SK-N-DZ (cell line): Measurements from ENCODE around the gene UBE2I. TPM values are rescaled to one million over a fixed set of nuclear protein-coding genes. Genes with fewer than 3 reads are reported as not detected.
"Not testable (repeated sequence)": the region's sequence is repeated elsewhere in the genome, so short reads cannot be mapped to it uniquely, and the experiment has no call there.

Experiments
- DNase-seq: peaks from one replicate; pipeline ENCODE4 v3.0.0-alpha.2; 2015; ENCODE audit warnings: low spot score
- polyA plus RNA-seq, 2 experiments: library from polyadenylated mRNA; depleted of rRNA; stranded (reverse); fragments of >200 nt; gene quantifications; 2 replicates each; pipeline ENCODE4 v1.2.3, GENCODE V29; 2014

Gene UBE2I
- 102 and 125 TPM in 2 replicates for polyA plus RNA-seq (2014; cell fraction: cytosol; rRNA removed)
- 132 and 304 TPM in 2 replicates for polyA plus RNA-seq (2014; cell fraction: nucleus; rRNA removed)

DNA sequence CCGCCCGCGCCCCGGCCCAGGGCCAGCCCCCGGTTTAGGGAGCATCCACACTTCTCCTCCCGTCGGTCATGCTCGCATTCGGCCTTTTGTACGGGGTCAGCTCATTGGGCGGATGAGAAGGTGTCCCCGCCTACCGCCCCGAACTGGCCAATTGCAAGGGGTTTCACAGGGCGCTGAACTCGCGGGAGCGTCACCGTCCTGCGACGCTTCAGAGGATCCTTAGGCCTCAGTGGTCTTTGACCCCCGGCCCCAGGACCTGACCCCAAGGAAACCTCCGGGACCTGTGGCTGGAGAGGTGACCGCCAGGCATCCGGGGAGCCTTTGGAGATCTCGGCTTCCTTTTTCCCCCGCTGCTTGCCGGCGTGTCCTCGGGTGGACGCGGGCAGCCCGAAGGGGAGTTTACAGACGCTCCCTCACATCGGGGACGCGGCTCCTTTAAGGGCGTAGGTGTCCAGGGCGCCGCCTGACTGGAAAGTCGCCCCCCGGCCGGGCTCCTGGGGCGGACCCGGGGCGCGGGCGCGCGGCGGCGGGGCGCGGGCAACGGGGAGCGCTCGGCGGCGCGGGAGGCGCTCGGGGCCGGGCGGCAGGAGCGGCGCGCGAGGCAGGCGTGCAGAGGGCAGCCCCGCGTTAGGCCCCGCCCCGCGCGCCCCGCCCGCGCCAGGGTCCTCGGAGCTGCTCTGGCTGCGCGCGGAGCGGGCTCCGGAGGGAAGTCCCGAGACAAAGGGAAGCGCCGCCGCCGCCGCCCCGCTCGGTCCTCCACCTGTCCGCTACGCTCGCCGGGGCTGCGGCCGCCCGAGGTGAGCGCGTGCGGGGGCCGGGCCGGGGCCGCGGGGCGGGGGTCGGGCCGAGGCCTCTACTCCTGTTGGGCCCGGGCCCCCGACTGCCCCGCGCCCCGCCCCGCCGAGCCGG is at the start of gene UBE2I:
UBE2I (plus strand) TSS at position 660 of the 909 bp plus-strand sequence. CDS start 4,395 bp downstream, outside the sequence.
- DNase-seq: peak; percentile 98

DNA sequence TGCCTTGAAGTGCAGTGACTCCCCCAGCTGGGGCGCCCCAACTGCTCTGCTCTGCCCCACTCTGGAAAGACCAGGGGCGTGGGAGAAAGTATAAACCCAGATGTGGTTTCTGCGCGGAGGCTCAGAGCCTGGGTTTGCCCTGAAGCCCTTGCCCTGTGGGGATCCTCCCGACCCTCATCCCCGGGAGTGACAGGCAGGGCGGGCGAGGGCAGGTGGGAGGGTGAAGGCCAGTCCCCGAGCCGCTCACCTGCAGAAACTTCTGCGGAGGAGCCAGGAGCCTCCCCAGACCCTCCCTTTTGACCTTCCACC is 49.7 kb upstream of the UBE2I start:
- no peak for DNase-seq

DNA sequence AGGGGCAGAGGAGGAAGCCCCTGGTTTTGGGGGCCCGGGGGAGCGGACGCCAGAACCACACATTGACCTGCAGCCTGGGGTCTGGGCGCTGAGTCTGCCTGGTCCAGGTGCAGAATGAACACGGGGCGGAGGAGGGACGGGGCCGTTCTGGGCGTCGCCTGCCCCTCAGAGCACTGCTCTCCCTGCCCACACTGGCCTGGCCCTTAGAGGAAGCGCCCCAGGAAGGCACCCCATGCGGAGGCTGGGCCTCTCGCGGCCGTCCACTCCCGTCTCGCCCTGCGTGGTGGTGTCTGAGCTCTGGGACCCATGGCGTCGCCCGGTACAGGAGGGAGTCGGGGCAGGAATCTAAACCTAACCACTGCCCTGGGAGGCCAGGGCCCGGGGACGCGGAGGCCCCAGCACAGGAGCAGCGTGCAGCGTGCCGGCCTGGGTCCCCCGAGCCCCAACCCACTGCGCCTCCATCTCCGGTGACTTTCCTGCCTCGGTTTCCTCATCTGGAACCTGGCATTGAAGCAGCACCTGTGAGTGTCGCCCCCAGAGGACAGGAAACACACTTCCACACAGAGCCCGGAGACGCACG is 49.2 kb upstream of the UBE2I start:
- DNase-seq: no peak

DNA sequence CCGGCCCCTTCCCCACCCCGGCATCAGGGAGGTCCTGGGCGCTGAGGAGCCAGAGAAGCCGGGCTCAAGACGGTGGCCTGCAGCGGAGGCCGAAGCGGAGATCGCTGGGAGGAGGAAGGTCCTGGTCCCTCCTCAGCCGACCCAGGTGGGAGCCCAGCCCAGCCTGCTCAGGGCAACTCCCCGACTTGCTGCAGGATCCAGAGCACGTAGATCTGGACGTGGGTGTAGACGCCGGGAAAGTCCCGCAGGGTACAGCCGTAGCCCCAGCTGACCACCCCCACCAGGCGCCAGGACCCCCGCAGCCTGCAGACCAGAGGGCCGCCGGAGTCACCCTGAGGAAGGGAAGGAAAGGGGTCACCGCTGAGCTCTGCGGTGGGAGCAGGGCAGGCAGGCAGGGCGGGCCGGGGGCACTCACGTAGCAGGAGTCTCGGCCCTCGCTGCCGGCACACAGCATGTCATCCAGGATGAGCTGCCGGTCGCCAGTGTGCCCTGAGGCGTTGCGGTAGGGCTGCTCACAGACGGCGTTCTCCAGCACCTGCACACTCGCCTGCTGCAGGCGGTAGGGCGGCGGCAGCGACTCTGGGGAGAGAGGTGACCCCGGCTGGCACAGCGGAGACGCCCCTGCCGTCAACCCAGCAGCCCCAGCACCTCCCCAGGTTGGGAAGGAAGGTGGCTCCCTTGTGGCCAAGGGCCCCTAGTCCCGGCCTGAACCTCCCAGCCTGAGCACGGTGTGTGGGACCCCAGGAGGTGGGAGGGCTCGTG is 48.1 kb upstream of the UBE2I start:
- DNase-seq: no peak

DNA sequence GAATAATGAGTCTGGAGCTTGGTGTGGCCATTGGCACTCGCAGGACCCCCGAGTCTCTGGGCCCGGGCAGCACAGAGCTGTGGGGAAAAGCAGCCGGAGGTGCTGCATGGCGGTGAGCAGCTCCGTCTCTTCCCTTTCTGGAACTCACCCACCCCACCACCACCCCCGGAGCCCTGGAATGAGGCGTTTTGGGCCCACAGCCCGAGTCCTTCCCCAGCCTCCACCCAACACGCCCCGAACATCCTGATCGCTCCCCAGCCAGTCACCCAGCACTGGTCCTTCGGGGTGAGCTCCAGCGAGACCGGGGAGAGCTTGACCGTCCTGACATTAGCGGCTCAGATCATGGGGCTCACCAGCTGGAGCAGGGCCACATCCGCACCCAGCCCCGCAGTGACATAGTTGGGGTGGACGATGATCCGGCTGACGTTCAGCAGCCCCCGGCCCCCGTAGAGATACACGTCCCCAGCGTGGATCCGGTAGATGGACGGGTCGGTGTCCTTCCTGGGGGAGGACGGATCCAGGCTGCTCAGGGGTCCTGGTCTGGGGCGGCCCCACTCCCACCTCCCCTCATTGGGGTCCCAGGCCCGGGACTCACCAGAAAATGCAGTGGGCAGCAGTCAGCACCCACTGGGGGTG is 47.1 kb upstream of the UBE2I start:
- DNase-seq: no peak

DNA sequence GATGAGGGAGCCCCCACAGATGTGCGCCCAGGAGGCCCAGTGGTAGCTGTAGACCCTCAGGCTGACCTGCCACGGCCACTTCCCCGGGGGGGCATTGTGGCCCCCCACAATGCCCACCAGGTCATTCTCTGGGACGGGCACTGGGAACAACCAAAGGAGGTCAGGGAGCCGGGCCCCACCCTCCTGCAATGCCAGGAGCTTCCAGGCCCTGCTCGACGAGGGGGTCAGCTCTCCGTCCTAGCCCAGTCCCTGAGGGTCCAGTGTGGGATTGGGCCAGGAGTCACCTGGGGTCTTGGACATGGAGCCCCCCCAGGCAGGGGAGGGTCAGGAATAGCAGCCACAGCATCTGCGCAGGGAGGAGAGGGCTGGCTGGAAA is 46.6 kb upstream of the UBE2I start:
- no peak for DNase-seq

DNA sequence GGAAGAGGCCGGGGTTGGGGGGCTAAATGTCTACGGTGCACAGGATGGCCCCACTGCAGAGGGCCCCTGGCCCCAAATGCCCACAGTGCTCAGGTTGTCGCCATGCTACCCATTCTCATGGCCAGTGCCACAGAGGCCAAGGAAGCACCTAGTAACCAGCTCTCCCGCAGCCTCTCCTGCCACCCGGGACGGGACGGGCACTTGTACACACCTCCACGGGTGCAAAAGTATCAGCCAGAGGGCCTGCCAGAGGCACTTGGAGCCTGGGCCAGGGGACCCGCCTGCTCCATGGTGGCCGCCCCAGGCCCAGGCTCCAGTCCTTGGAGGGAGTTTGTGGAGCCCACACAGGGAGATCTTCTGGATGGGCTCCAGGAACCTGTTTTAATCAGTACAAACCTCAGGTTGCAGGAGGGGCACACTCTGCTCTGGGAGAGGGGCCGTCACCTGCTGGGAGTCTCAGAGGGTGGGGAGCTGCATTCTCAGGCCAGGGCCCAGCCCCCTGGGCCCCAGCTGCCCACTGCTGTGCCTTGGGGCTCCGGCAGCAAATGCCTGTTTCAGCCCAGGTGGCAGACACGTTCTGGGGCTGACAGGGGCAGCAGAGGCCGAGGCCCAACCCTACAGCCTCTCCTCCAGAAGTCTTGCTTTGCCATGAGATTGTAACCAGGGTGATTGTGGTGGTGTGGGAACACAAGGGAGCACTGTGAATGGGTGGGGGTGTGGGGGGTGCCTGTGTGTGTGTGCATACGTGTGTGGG is 45.7 kb upstream of the UBE2I start:
- DNase-seq: no peak

DNA sequence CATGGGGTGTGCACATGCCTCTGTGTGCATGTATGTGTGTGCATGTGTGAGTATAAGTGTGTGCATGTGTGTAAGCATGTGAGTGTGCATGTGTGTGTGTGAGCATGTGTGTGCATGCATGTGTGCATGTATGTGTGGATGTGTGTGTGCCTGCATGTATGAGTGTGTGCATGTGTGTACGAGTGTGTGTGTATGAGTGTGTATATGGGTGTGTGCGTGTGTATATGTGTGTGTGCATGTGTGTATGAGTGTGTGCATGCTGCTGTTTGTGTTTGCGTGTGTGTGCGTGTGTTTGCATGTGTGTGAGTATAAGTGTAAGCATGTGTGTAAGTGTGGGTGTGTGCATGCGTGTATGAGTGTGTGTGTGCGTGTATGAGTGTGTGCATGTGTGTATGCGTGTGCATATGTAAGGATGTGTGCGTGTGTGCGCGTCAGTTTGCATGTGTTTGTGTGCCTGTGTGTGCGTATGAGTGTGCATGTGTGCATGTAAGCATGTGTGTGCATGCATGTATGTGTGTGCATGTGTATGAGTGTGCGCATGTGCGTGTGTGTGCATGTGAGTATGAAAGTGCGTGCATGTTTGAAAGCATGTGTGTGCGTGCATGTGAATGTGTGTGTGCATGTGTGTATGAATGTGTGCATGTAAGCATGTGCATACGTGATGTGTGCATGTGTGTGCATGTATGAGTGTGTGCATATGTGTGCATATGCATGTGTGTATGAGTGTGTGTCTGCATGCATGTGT is 44.9 kb upstream of the UBE2I start:
- DNase-seq: no peak

DNA sequence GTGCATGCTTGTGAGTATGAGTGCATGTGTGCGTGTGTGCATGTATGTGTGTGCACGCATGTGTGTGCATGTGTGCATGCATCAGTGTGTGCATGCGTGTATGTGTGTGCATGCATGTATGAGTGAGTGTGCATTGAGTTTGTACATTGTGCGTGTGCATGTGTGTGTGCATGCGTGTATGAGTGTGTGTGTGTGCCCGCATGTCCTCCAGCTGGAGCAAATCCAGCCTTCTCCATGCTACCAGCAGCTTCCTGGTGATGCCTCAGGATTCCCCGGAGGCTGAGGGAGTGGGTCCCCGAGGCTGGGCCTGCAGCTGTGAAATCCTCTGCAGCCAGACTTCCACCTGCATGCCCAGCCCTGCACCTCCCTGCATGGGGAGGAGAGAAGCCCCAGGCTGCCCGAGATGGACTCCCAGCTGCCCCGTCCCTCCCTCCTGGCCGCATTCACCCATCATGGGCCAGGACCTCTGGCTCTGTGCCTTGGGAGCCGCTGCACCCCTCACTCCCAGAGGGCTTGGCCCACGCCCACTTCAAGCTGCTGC is 44.3 kb upstream of the UBE2I start:
- DNase-seq: no peak

DNA sequence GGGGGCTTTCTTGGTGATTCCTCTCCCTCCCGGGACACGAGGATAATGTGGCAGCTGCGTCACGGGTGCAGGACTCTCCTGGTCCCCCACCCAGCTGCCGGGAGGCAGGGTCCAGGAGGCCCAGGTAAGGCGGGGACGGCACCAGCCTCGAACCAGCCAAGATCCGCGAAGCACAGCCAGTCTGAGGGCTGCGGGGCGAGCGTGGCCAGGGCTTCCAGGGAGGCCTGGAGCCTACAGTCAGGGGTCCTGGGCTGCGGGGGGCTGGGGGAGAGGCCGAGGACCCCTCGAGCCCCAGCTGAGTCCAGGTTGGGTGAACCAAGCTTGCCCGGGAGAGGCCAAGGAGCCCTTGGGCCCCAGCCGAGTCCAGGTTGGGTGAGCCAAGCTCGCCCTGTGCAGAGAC is 43.6 kb upstream of the UBE2I start:
- no peak for DNase-seq

DNA sequence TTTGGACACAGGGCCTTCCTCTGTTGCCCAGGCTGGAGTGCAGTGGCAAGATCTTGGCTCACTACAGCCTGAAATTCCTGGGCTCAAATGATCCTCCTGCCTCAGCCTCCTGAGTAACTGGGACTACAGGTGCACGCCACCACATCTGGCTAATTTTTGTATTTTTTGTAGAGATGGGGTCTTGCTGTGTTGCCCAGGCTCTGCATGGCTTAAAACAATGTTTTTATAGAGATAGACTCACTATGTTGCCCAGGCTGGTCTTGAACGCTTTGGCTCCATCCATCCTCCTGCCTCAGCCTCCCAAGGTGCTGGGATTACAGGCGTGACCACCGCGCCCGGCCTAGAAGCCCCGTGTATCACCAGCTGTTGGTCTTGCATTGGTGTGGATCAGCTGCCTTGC is 40.0 kb upstream of the UBE2I start:
- not testable (repeated sequence) for DNase-seq

DNA sequence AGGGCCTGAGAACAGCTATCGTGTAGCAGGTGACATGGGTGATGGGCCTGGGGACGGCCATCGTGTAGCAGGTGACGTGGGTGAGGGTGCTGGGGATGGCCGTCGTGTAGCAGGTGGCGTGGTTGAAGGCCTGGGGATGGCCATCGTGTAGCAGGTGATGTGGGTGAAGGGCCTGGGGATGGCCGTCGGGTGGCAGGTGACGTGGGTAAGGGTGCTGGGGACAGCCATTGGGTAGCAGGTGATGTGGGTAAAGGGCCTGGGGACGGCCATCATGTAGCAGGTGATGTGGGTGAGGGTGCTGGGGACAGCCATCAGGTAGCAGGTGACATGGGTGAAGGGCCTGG is 38.1 kb upstream of the UBE2I start:
- DNase-seq: no peak

DNA sequence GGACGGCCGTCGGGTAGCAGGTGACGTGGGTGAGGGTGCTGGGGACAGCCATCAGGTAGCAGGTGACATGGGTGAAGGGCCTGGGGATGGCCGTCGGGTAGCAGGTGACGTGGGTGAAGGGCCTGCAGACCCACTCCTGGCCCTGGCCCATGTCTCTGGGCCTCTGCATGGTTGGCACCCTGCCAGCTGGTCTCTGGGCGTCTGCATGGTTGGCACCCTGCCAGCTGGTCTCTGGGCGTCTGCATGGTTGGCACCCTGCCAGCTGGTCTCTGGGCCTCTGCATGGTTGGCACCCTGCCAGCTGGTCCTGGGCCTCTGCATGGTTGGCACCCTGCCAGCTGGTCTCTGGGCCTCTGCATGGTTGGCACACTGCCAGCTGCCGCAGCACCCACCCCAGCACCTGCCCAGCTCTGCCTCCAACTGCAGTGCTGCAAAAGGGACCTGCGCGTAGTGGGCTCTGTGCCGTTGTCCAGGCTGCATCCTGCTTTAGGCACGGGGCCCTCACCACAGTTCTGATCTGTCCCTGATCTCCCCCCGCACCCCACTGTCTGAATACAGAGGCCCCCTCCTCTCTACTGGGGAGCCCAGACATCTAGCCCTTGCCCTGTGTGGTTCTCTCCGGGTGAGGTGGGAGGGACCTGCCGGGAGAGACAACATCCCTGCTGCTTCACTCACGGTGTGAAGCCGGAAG is 37.6 kb upstream of the UBE2I start:
- DNase-seq: not testable (repeated sequence)

DNA sequence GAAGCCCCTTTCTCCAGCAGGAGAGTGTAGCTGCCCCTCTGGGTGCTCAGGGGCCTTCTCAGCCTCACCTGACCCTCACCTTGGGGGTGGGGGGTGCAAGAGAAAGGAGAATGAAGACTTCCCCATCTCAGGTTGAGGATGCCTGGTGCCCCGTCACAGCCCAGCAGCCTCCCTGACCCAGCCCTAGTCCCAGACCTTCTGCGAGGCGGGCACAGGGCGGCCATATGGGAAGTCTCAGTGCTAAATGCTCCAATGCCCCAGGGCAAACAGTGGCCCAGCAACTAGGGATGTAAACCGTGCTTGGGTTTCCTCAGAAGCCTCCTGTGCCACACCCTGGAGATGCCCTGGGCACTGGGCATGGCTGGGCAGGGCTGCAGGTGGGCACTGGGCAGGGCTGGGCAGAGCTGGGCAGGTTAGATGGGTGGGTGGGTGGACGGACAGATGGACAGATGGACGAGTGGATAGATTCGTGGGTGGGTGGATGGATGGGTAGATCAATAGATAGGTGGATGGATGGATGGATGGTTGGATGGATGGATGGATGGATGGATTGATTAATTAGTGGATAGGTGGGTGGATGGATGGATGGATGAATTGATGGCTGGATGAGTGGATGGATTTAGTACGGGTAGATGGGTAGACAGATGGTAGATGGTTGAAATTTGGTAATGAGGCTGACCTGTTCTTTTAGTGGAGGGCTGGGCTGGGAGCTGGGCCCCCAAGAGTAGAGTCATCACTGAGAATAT is 36.8 kb upstream of the UBE2I start:
- DNase-seq: no peak

DNA sequence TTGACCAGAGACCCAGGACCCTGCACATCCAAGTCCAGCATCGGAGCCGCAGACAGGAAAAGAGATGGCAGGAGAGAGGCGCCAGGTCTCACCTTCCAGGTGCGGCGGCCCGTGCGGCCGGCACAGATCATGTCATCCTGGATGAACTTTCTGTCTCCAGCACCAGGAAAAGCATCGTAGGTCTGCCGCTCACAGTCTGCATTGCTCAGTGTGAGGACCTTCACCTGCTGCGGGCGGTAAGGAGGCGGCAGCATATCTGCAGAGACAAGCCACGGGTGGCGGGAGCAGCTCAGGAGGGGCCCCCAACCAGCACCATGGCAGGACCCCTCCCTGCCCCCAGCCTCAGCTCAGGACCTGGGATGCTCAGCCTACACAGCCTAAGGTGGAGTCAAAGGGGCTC is 35.6 kb upstream of the UBE2I start:
- no peak for DNase-seq

DNA sequence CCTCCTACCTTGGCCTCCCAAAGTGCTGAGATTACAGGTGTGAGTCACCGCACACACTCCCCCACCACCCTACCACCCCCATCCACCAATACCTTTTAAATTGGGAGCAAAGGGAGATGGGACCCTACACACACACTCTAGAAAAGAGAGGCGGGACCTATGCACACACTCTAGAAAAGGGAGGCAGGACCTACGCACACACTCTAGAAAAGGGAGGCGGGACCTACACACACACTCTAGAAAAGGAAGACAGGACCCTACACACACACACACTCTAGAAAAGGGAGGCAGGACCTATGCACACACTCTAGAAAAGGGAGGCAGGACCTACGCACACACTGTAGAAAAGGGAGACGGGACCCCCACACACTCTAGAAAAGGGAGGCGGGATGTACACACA is 34.7 kb upstream of the UBE2I start:
- no peak for DNase-seq

DNA sequence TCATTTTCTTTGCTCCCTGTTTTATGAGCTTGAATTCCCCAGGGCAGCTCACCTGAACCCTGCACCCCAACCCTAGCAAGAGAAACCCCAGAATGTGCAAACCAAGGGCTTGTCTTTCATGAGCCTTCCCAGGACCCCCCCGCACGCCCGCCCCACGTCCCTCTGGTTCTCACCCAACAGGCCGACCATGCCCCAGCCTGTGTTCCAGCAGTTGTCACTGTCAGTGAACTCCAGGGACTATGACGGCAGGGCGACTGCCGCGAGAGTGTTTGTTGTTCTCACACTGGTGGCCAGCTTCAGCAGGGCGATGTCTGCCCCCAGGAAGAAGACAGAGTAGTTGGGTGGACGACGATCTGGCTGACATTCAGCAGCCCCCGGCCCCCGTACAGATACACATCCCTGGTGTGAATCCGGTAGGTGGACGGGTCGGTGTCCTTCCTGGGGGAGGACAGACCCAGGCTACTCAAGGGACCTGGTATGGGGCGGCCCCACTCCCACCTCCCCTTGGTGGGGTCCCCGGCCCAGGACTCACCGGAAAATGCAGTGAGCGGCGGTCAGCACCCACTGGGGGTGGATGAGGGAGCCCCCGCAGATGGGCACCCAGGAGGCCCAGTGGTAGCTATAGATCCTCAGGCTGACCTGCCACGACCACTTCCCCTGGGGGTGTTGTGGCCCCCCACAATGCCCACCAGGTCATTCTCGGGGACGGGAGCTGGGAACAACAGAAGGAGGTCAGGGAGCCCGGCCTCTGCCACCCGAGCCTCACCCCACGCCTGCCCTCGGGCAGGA is 33.5 kb upstream of the UBE2I start:
- DNase-seq: no peak

DNA sequence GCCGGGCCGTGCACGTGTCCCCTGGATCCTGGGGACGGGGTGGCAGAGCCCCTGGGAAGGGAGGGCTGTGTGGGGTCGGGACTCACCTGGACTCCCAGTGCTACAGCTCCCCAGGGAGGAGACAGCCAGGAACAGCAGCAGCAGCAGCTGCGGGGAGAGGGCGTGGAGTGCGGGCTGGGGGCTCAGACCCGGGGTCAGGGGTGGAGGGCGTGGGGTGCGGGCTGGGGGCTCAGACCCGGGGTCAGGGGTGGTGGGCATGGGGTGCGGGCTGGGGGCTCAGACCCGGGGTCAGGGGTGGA is 32.9 kb upstream of the UBE2I start:
- no peak for DNase-seq
